Fibroblast of gingiva (primary cell): ENCODE data around the gene PDE12.
"Not testable (repeated sequence)": the region's sequence is repeated elsewhere in the genome, so short reads cannot be mapped to it uniquely, and the experiment has no call there.

Source experiments
- DNase-seq: peaks from one replicate; pipeline ENCODE4 v3.0.0-alpha.2; 2011; ENCODE audit warnings: low read depth

PDE12 gene

GRCh38 chr3:57587905-57588304 is 31.8 kb downstream of the PDE12 start:
- DNase-seq, result no peak

GRCh38 chr3:57592306-57592705 is 36.2 kb downstream of the PDE12 start:
- DNase-seq, result no peak

- no peak for DNase-seq
Observed at GRCh38 chr3:57594144-57594543, 38.1 kb downstream of the PDE12 start.

GRCh38 chr3:57594576-57594975 is 38.5 kb downstream of the PDE12 start:
- no peak for DNase-seq

- peak; percentile 95 for DNase-seq
Observed at GRCh38 chr3:57596495-57597126, 40.5 kb downstream of the PDE12 start.

- peak; percentile 100 for DNase-seq
Observed at GRCh38 chr3:57597127-57597923, 41.3 kb downstream of the PDE12 start, which contains the start of gene ARF4. Gene ARF4 (minus strand): TSS chr3:57597344. CDS start chr3:57597140, 204 bp downstream.

GRCh38 chr3:57598765-57599360 is 42.8 kb downstream of the PDE12 start:
- DNase-seq, result no peak

- no peak for DNase-seq
Observed at GRCh38 chr3:57600195-57600594, 44.1 kb downstream of the PDE12 start.

GRCh38 chr3:57604971-57605370 is 48.9 kb downstream of the PDE12 start:
- DNase-seq, result no peak

- no peak for DNase-seq
Observed at GRCh38 chr3:57605683-57606082, 49.6 kb downstream of the PDE12 start.

- not testable (repeated sequence) for DNase-seq
Observed at GRCh38 chr3:57611870-57612269, 55.8 kb downstream of the PDE12 start.

GRCh38 chr3:57616233-57616632 is 60.2 kb downstream of the PDE12 start:
- DNase-seq, result no peak
